HG02885 (cell line): Measurements from ENCODE around the gene PRKAG1.

Experiments
- ATAC-seq: cut with Tn5 transposase; IDR thresholded peaks from one replicate; pipeline ENCODE4 v1.9.1; 2021; ENCODE audit warnings: mild to moderate bottlenecking; ENCODE audit not compliant: unreplicated experiment, poor library complexity

The PRKAG1 gene

DNA sequence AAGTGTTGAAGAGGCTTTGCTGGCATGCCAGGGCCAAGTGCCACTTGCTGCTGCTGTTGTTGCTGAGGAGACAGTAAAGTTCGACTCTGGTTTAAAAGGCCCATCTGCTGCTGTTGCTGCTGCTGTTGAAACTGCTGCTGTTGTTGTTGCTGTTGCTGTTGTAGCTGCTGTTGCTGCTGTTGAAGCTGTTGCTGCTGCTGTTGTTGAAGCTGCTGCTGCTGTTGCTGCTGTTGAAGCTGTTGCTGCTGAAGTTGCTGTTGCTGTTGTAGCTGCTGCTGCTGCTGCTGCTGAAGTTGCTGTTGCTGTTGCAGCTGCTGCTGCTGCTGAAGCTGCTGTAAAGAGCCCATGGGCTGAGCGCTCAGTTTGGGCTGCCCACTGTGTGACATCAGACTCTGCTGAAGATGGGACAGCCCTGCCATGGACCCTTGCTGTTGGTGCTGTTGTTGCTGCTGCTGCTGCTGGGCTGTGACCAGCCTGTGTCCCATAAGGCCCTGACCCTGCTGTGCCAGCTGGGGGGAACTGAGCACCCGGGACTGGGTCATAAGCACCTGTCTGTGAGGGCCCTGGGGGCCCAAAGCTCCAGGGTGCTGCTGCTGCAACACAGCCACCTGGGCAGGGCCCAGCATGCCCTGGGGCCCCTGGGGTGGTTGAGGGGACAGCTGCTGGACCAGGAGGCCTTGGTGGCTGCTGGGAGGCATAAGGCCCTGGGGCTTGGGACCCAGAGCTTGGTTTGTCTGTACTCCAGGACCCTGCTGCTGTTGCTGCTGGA, 14.3 kb upstream of the PRKAG1 start:
- no peak for ATAC-seq

DNA sequence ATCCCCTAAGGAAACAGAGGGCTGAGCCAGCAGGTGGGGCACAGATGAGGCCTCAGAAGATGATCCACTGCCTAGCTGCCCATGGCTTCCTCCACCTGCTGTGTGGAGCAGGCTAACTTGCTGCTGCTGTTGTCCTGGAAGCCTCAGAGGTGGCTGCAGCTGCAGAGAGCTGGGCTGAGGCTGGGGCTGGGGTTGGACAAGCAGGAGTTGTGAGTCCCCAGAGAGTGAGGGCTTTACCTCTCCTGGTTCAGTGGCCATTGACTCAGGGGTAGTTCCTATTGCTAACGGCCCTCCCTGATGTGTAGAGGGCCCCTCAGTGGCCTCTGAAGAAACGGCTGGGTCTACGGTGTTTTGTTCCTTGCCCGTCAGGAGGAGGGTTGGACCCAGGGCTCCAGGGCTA, 13.7 kb upstream of the PRKAG1 start:
- ATAC-seq: no peak

DNA sequence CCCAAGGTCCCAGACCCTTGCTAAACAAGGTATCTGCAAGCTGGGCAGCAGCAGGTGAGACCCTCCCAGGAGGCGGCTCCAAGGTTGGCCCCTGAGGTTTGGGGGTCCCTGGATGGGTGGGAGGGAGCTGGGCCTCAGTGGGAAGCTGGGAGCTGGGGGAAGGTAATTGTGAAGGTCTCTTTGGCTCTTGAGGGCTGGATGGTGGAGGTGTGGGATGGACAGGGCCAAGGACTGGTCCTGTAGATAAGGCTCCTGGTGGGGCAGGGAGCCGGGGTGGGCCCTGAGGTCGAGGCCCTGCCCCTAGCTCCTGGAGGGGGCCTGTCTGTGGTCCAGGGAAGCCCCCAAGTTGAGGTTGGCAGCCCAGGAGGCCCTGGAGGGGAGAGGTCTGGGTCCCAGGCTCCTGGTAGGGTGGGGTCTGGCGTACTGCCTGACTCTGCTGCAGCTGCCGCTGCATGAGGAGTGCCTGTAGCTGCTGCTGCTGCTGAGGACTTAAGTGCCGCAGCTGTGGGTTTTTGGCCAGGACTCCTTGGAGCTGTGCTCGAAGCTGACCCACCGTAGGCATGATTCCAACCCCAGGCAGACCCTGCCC, 13.1 kb upstream of the PRKAG1 start:
- ATAC-seq: no peak

DNA sequence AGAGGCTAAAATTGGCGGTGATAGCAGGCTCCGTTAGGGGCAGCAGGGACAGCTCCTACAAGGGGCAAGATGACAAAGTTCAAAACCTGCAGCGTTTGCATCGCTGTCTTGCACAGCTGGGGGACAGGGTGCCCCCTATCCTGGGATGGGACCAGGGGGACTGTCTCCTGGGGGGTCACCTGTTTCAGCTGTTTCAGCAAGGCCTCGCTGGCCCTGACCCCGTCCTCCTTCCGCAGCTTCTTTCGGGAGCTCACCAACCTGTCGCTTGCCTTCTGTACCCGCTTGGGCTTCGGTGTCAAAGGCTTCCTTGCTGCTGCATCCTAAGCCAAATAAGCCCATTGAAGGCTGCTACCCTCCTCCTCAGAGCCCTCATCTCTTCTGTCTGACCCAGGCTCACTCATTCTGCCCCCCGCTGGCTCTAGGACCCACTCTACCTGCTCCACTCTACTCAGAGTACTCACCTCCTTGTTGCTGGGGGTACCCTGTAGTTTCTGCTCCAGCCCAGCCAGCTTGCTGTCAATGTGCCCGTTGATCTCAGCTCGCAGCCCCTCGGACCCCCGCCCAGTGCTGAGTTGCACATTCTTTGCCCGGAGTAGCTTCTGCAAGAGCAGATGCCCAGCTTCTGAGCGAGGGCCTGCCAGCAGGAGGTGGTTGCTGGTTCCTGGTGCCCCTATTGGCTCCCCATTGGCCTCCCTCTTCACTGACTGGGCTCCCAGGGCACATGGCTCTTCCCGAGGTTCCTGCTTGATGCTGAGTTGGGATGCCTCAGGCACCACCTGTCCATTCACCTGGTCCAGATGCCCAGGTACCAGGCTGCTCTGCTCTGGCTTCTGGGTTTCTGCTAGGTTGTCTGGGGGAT, 12.4 kb upstream of the PRKAG1 start:
- ATAC-seq: no peak

DNA sequence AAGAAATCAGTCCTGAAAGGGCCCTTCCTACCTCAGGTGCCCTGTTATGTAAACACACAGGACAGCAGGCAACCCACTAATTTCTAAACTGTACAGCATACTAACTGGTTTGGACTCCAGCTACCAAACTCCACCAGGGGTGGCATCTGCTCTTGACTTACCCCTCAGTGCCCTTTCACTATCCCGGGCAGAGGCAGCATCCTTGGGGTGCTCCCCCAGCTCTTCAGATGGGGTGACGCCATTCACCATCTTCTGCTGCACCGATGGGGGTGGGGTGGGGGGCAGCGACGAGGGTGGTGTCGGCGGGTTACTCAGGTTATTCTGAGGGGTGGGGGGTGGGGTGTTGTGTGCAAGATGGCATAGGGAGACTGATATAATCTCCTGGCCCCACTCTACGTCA, 11.5 kb upstream of the PRKAG1 start:
- ATAC-seq: no peak

DNA sequence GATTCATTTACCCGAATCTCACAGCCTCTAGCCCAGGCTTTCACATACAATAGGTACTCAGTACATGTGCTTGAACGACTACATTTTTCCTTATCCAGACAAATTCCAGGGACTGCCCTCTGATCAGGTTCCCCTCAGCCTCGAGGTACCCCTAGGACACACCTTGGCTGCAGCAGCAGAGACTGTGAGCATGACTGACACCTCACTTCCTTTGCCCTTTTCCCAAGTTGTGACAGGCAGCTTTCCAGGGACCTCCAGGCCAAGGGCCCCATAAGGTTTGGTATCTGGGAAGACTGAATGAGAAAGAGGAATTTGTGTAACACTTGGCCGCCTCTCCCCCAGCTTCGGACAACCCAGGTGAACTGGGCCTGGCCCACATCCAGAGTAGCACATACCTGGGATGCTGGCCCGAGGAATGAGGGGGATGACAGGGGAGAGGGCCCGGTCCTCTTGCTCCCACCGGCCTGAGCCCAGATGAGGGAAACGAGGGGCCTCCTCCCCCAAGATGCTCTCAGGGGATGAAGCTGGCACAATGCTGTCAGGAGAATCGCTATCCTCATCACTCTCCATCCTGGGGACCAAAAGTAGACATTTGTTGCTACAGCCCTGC, 10.2 kb upstream of the PRKAG1 start:
- no peak for ATAC-seq

DNA sequence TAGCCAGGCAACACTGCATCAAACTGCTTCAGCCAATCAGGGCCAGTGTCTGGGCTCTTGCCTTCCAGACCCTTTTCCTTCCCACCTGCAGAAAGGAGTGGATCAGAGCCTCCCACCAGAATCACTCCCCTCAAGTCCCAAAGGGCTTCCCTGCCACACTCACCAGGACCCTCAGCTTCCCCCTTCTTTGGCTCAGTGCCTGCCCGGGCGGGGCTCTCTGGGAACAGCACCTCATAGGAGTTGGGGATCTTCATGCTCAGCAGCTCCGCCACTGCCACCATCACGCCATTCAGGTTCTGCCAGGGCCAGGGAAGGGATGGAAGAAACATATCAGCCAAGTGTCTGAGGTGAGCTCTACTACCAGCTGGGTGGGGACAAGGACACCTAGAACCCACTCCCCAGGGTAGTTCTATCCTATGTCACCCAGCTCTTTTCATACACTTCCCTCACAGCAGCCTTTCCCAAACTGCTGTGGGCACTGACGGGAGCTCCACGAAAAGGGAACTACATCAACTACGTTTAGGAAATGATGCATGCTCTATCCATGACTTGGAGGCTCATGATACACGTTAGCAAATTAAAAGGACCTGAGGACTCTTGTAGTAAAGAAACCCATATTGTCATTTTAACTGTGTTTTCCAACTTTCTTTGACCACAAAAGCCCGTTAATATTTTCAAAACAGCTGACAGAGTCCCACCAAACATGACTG, 9.4 kb upstream of the PRKAG1 start:
- ATAC-seq: no peak

DNA sequence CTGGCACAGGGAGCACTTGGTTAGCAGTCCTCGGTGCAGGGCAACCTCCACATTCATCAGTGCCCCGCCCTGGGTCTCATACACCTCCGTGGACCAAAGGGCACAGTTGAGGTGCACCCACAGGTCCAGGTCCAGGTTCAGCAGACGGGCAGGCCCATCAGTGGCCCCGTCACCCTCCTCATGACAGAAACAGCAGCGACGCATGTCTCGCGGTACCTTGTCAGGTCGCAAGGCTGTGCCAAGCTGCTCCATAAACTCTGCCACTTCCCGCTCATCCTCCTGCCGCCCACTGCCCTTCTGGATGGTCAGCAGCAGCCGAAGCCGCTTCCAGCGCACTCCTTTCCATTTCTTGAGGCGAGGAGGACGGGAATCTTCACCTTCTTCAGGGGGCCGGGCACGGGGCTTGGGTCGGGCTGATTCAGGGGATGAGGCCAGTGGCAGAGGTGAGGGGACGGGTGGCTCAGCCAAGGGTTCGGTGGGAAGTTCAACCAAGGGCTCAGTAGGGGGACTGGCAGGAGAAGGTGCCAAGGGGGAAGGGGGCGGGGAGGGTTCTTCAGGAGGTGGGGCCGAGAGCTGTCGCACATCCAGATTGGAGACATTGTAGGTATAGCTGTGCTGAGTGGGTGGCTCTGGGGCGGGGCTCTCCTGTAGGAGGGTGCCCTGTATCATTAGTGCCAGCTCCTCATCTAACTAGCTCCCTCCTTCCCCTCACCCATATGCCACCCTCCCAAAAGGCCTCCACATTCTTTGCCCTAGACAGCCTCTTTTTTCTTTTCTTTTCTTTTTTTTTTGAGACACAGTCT, 8.3 kb upstream of the PRKAG1 start:
- no peak for ATAC-seq

DNA sequence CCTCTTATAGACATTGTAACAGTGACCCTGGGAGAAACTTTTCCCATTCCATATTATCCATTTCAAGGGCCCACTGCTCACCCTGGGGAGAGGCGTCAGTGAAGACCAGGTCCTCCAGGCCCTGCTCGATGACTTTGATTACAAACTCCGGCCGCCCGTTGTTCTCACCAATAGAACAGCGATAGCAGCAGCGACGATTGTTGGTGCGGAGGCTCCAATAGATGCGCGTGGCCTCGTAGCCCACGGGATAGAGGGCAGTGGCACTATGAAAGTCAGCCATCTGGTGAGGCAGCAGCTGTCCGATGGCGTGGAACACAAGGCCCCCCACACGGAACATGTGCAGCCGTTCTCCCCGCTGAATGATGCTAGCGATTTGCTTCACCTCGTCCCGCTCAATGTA, 7.5 kb upstream of the PRKAG1 start:
- no peak for ATAC-seq

DNA sequence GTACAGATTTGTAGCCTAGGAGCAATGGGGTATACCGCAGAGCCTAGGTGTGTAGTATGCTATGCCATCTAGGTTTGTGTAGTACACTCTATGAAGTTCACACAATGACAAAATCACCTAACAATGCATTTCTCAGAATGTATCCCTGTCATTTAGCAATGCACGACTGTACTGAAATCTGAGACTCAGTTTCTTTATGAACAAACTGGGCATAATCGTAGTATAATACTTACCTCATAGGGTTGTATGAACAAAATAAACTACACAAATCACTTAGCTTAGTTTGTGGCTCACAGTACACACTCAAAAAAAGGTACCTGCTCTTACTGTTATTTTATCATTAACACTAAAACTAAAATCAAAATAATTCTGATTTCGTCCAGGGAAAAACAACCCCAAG, 6.9 kb upstream of the PRKAG1 start:
- ATAC-seq: no peak

DNA sequence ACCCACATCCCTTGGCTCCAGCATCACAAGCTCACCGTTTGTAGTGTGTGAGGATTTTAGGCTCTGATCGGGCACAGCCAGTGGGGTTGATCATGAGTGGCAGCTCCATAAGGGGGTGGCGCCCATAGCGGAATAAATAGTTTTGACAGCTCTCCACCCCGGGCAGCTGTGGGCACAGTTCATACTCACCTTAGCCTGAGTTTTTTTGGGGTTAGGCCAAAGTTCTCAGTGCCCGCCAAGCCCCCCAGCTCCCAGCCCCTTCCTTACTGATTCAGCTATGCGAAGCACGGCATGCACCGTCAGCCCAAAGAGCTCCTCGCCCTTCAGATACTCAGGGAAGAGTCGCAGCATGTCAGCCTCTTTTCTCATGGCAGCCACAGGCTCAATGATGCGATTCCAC, 6.0 kb upstream of the PRKAG1 start:
- ATAC-seq: no peak

DNA sequence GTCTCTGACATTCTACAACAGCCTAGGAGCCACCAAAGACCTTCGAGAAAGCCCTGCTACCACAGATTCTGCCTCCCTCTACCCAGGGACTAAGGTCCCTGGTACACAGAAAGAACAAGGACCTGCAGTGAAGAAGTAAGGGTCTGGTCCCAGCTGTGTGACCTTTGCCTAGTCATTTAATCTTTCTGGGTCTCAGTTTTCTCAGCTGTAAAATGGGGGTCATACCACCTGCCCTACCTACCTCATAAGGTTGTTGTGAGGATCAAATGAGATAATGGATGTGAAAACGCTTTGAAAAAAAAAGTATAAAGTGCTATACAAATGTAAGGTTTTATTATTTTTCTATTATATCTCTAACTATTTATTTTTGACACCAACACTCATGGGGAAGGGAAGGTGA, 5.2 kb upstream of the PRKAG1 start:
- ATAC-seq: no peak

DNA sequence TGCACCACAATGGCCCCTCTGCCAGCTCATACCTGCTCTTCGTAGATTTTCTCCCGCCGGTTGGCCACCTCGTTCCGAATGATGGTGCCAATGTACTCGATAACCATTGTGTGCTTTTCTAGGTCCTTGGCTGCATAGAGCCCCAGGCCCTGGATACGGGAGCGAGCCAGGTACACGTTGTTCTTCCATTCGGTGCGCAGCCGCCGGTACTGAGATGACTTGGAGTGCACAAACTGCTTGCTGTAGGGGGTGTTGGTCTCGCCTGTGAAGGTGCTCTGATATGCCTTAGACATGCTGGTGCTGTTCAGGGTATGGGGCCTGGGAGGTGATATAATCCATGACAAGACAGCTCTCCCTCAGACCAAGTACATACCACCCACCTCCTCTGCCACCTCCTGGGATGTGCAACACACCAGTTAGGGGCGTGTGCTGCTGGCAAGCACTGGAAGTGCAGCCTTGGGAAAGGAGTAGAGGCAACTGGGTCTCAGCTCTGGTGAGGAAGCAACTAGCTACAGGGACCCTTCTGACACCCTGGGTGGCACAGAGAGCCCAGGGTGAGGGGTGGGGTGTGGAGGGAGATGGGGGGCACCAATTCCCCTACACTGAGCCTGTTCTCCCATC, 4.1 kb upstream of the PRKAG1 start:
- no peak for ATAC-seq

DNA sequence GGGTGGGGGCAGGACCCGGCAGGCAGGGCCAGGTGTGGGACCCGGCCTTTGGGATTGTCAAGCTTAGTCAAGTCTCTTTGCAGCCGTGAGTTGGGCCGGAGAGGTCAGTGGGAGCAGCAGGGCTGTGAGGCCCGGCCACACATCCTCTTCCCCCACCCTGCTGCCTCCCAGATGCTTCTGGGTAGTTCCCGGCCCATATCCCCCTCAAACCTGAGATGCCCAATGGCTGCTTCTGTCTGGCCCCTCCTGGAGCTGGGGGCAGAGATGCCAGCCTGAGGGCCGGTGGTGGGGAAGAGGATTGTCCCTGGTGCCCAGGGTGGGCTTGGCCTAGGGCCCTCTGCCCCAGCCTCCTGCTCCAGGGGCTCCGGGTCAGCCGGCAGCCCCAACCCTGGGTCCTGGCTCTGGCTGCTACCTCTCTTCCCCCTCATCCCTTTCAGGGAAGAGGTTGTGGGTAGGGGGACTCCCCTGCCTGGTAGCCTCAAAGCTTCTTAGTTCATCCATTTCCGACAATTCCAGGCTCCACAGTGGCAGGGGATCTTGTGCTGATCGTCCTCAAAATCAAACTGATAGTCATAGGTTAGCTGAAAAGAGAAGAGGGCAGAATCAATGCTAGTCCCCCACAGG, 2.8 kb upstream of the PRKAG1 start:
- no peak for ATAC-seq

DNA sequence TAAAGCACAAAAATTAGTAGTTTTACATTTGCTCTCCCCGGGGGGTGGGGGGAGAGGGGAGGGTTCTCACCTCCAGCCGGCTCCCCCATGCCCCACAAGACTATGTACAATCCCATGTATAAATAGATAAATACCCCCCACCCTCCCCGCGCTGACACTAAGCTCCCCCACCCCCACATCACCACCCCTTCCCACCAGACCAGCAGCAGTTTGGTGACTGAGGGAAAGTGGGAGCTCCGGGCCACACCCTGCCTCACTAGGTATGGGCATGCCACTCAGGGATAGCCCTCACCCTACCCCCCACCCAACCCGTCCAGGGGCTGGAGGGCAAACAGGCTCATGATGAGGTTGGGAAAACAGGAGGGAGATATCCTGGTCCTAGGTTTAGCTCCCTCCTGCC, 1.9 kb upstream of the PRKAG1 start:
- ATAC-seq: no peak

DNA sequence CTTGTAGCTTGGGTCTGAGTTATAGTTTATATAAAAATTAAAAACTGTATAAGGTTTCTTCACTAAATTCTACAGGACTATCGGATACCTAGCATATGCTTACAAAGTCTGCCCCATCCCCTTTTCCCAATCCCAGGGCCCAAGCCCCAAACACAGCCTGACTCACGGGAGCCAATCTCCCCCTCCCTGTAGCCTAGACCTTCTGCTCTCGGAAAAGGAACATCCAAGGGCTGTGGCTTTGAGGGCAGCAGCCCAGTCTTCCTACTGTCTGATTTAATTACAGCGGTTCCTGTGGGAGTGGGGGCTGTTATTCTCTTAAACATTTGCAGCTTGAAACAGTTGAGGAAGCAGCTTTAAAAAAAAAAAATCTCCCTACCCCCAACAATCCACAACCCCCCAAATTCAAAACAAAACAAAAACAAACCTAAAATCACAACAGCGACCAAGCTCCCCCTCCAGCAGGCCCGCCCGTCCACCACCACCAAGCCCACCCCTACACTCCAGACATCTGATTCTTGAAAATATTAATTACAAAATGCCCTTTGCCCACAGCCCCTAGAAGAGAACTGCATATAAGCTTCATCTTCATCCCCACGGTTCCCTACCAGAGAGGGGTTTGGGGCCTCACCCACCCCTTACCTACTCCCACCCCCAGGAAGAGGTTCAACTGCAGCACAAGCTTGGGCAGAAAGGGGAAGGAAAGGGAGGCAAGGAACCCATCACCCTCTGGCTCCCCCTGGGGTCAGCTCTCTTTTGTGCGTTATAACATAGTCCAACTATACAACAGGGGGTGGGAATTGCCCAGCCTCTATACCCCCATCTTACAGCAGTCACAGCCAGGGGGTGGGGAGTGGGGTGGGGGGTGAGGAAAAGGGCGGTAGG, 1.1 kb upstream of the PRKAG1 start:
- ATAC-seq: no peak

DNA sequence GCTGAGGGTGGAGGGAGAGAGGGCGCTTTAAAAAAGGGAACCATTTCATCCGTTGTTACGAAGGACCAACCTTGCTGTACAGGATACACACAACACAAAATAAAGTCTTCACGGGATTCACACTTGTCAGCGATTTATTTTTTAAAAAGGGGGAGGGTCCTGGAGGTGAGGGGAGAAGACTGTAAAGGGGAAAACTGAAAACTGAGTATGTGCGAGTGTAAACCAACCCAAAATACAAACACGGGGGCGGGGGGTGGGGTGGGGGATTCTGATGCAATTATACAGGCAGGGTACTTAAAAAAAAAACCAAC, 499 bp upstream of the PRKAG1 start:
- no peak for ATAC-seq

DNA sequence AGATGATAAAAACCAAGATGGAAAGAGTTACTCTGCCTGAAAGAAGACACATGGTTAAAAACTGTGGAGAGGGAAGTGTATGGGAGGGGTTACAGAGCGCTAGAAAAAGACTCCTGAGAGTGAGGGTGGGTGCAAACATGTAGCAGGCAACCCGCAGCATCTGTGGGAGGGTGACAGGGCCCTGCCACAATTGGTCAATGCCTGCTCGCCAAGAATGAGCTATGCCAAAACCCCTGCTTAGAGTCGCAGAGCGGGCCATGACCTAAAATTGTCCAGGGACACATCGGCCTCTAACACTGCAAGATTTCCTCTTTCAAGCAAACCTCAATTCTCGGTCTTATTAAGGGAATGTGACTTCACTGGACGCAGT, 700 bp downstream of the PRKAG1 start:
- ATAC-seq: peak; percentile 19
